GM21381 (cell line): ENCODE results near the gene CCHCR1.
"Not testable (repeated sequence)": the region's sequence is repeated elsewhere in the genome, so short reads cannot be mapped to it uniquely, and the experiment has no call there.

ENCODE experiments used
- ATAC-seq: cut with Tn5 transposase; IDR thresholded peaks from one replicate; pipeline ENCODE4 v1.9.1; 2021; ENCODE audit warnings: mild to moderate bottlenecking, moderate library complexity; ENCODE audit not compliant: unreplicated experiment

Gene CCHCR1

GRCh38 chr6:31185695-31186051, 28.1 kb upstream of the CCHCR1 start:
- ATAC-seq = not testable (repeated sequence)

- not testable (repeated sequence) for ATAC-seq
Measured at GRCh38 chr6:31183859-31184258, 26.3 kb upstream of the CCHCR1 start.

- not testable (repeated sequence) for ATAC-seq
Measured at GRCh38 chr6:31183287-31183686, 25.7 kb upstream of the CCHCR1 start.

GRCh38 chr6:31180500-31180899, 22.9 kb upstream of the CCHCR1 start:
- no peak for ATAC-seq

- no peak for ATAC-seq
Measured at GRCh38 chr6:31179896-31180295, 22.3 kb upstream of the CCHCR1 start.

- no peak for ATAC-seq
Measured at GRCh38 chr6:31179042-31179386, 21.4 kb upstream of the CCHCR1 start.

GRCh38 chr6:31178143-31179041, 20.8 kb upstream of the CCHCR1 start:
- no peak for ATAC-seq

- no peak for ATAC-seq
Measured at GRCh38 chr6:31175971-31176370, 18.4 kb upstream of the CCHCR1 start.

GRCh38 chr6:31174378-31174777, 16.8 kb upstream of the CCHCR1 start:
- ATAC-seq = no peak

GRCh38 chr6:31173406-31173805, 15.8 kb upstream of the CCHCR1 start:
- ATAC-seq = no peak

- no peak for ATAC-seq
Measured at GRCh38 chr6:31172973-31173384, 15.4 kb upstream of the CCHCR1 start.

GRCh38 chr6:31171931-31172905, 14.6 kb upstream of the CCHCR1 start:
- ATAC-seq = no peak

GRCh38 chr6:31170987-31171671, 13.5 kb upstream of the CCHCR1 start:
- ATAC-seq = no peak

- no peak for ATAC-seq
Measured at GRCh38 chr6:31170600-31170881, 12.9 kb upstream of the CCHCR1 start, which contains the start of gene POU5F1. Gene POU5F1, minus strand, starts transcription at chr6:31170682. Its CDS starts 62 bp downstream, at chr6:31170620.

- not testable (repeated sequence) for ATAC-seq
Measured at GRCh38 chr6:31169858-31170599, 12.4 kb upstream of the CCHCR1 start.

GRCh38 chr6:31169123-31169857, 11.7 kb upstream of the CCHCR1 start:
- ATAC-seq = no peak

- no peak for ATAC-seq
Measured at GRCh38 chr6:31168606-31169005, 11.0 kb upstream of the CCHCR1 start.

GRCh38 chr6:31165986-31166385, 8.4 kb upstream of the CCHCR1 start:
- ATAC-seq = no peak

- peak; percentile 48 for ATAC-seq
Measured at GRCh38 chr6:31165064-31165832, 7.6 kb upstream of the CCHCR1 start.
